Measurements from ENCODE around the gene GKN1. TPM values are rescaled to one million over a fixed set of nuclear protein-coding genes. Genes with fewer than 3 reads are reported as not detected.

GKN1 gene
- total and polyA plus RNA-seq, 4 donors, result not detected

- Histone ChIP-seq H3K4me3 (ENCODE audit: low read depth in 1 of 3, low read length in 3 of 3) (no peak overlapping the region), H3K36me3 (ENCODE audit: control insufficient read depth in 4 of 4, insufficient read depth in 3 of 4, low read depth in 1 of 4, low read length in 3 of 4) (no peaks in the 10 kb centered on the region), H3K9me3 (ENCODE audit: control insufficient read depth in 4 of 4, low read length in 3 of 4) (no peaks in the 10 kb centered on the region), H3K27me3 (ENCODE audit: control insufficient read depth in 4 of 4, insufficient read depth in 4 of 4, low read length in 3 of 4) (no peaks in the 10 kb centered on the region), H3K27ac (ENCODE audit: low read depth in 1 of 2, low read length in 2 of 2) (no peak overlapping the region), H3K4me1 (ENCODE audit: control insufficient read depth in 4 of 4, insufficient read depth in 4 of 4, low read length in 3 of 4) (no peaks in the 10 kb centered on the region), H3K9ac (ENCODE audit: low read depth in 1 of 2, low read length in 2 of 2) (no peak overlapping the region)
- 64% methylated on average over 3 of the region's 3 CpGs for WGBS
- TF ChIP-seq ATF3 (IDR thresholded peaks at IDR 0.05) (no peak), REST (IDR thresholded peaks at IDR 0.05) (no peak), SP1 (IDR thresholded peaks at IDR 0.05) (no peak), FOXA1 (IDR thresholded peaks at IDR 0.05) (no peak), NR2F2 (IDR thresholded peaks at IDR 0.05) (no peak), EGR1 (IDR thresholded peaks at IDR 0.05; ENCODE audit: low read depth in 2 of 2) (no peak), GABPA (IDR thresholded peaks at IDR 0.05 in 1 of 2, conservative IDR thresholded peaks at IDR 0.05 in 1 of 2) (no peak), MAX (IDR thresholded peaks at IDR 0.05) (no peak), FOXA2 (IDR thresholded peaks at IDR 0.05) (no peak), YY1 (IDR thresholded peaks at IDR 0.05) (no peak)
- no peak for DNase-seq (ENCODE audit: low spot score)
Observed at GRCh38 chr2:68995916-68996315, 21.5 kb downstream of the GKN1 start.

- H3K27me3 ChIP-seq (ENCODE audit: control insufficient read depth in 4 of 4, insufficient read depth in 4 of 4, low read length in 3 of 4), result no peaks in the 10 kb centered on the region
- H3K36me3 ChIP-seq (ENCODE audit: control insufficient read depth in 4 of 4, insufficient read depth in 3 of 4, low read depth in 1 of 4, low read length in 3 of 4), result no peaks in the 10 kb centered on the region
- no peak for TF ChIP-seq FOXA1 (IDR thresholded peaks at IDR 0.05)
- no peak for TF ChIP-seq YY1 (IDR thresholded peaks at IDR 0.05)
Observed at GRCh38 chr2:68997401-68997800, 23.0 kb downstream of the GKN1 start.

GRCh38 chr2:69001879-69002278 is 27.4 kb downstream of the GKN1 start:
- Histone ChIP-seq H3K9me3 (ENCODE audit: control insufficient read depth in 4 of 4, low read length in 3 of 4) (peaks cover 2 to 6% (median 4%) of the 10 kb centered on the region in 4 donors), H3K36me3 (ENCODE audit: control insufficient read depth in 4 of 4, insufficient read depth in 3 of 4, low read depth in 1 of 4, low read length in 3 of 4) (no peaks in the 10 kb centered on the region), H3K9ac (ENCODE audit: low read depth in 1 of 2, low read length in 2 of 2) (no peak overlapping the region), H3K4me3 (ENCODE audit: low read depth in 1 of 3, low read length in 3 of 3) (no peak overlapping the region), H3K27me3 (ENCODE audit: control insufficient read depth in 4 of 4, insufficient read depth in 4 of 4, low read length in 3 of 4) (no peaks in the 10 kb centered on the region), H3K27ac (ENCODE audit: low read depth in 1 of 2, low read length in 2 of 2) (no peak overlapping the region), H3K4me1 (ENCODE audit: control insufficient read depth in 4 of 4, insufficient read depth in 4 of 4, low read length in 3 of 4) (no peaks in the 10 kb centered on the region)
- DNase-seq (ENCODE audit: low spot score), result no peak
- no peak for TF ChIP-seq GABPA (IDR thresholded peaks at IDR 0.05 in 1 of 2, conservative IDR thresholded peaks at IDR 0.05 in 1 of 2)
- no peak for TF ChIP-seq SP1 (IDR thresholded peaks at IDR 0.05)
- TF ChIP-seq FOXA2 (IDR thresholded peaks at IDR 0.05), result no peak

More at GRCh38 chr2:68997401-68997800, 23.0 kb downstream of the GKN1 start:
- no peak overlapping the region for H3K27ac ChIP-seq (ENCODE audit: low read depth in 1 of 2, low read length in 2 of 2)
- H3K9ac ChIP-seq (ENCODE audit: low read depth in 1 of 2, low read length in 2 of 2), result no peak overlapping the region
- H3K9me3 ChIP-seq (ENCODE audit: control insufficient read depth in 4 of 4, low read length in 3 of 4), result peaks cover 2 to 6% (median 4%) of the 10 kb centered on the region in 4 donors
- no peaks in the 10 kb centered on the region for H3K4me1 ChIP-seq (ENCODE audit: control insufficient read depth in 4 of 4, insufficient read depth in 4 of 4, low read length in 3 of 4)
- DNase-seq (ENCODE audit: low spot score), result no peak
- H3K4me3 ChIP-seq (ENCODE audit: low read depth in 1 of 3, low read length in 3 of 3), result no peak overlapping the region
